Measurements from ENCODE around the gene PTPRN2. TPM values are rescaled to one million over a fixed set of nuclear protein-coding genes. Genes with fewer than 3 reads are reported as not detected.
"Not testable (repeated sequence)": the region's sequence is repeated elsewhere in the genome, so short reads cannot be mapped to it uniquely, and the experiment has no call there.

The PTPRN2 gene
- total and polyA plus RNA-seq, 8 donors, result 4.9 to 136 (median 46.8) TPM

DNA sequence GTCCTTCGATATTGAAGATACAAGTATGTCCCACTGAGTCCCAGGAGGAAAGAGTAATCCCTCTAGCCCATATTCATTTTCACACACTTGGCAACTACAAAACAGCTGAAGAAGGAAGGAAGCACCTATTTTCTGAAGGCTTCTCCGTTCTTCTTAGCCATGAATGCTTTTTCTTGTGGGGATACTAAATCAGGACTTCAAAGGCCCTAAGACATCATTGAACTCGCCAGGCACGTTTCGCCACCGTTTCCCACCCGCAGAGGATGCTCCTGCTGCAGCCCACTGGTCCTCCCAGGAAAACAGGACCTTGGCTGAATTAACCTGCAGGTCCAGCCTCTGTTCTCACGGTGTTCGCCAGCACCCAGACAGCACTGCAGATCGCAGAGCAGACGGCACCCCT, 689.4 kb downstream of the PTPRN2 start:
- no peaks in the 10 kb centered on the region for H3K36me3 ChIP-seq
- H3K4me1 ChIP-seq, result no peaks in the 10 kb centered on the region
- H3K27ac ChIP-seq, result no peak overlapping the region
- no peaks in the 10 kb centered on the region for H3K9me3 ChIP-seq
- no peak for DNase-seq
- no peak overlapping the region for H3K4me3 ChIP-seq
- TF ChIP-seq EP300 (IDR thresholded peaks at IDR 0.05), result no peak
- no peak for TF ChIP-seq POLR2A (IDR thresholded peaks at IDR 0.05)
- TF ChIP-seq, protein P1, sequence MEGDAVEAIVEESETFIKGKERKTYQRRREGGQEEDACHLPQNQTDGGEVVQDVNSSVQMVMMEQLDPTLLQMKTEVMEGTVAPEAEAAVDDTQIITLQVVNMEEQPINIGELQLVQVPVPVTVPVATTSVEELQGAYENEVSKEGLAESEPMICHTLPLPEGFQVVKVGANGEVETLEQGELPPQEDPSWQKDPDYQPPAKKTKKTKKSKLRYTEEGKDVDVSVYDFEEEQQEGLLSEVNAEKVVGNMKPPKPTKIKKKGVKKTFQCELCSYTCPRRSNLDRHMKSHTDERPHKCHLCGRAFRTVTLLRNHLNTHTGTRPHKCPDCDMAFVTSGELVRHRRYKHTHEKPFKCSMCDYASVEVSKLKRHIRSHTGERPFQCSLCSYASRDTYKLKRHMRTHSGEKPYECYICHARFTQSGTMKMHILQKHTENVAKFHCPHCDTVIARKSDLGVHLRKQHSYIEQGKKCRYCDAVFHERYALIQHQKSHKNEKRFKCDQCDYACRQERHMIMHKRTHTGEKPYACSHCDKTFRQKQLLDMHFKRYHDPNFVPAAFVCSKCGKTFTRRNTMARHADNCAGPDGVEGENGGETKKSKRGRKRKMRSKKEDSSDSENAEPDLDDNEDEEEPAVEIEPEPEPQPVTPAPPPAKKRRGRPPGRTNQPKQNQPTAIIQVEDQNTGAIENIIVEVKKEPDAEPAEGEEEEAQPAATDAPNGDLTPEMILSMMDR (IDR thresholded peaks at IDR 0.05), result no peak
- intact Hi-C loops (cut with DNase I; ENCODE audit: low total_unique reads), result no loop called here
- 86 to 92% (median 88%) methylated on average over 11 of the region's 11 CpGs for WGBS, 5 donors
- H3K27me3 ChIP-seq, result no peaks in the 10 kb centered on the region

DNA sequence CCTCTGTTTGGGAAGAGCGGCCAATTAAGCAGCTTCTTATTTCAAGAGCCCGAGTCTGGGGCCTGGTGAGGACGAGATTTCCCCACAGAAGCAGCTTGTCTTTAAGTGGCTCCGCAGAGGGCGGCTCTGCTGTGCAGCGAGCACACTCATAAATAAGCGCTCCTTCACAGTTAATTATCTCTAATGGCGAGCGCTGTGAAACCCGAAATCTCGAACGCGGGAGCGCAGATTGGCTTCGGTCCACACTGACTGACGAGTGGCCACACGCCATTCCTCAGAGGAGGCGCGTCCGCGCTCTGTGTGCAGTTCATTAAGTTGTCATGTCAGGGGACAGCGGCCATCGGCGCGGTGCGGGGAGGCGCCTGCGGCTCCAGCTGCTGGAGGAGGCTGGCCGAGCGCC, 689.9 kb downstream of the PTPRN2 start:
- H3K36me3 ChIP-seq, result no peaks in the 10 kb centered on the region
- H3K4me1 ChIP-seq, result no peaks in the 10 kb centered on the region
- no peaks in the 10 kb centered on the region for H3K9me3 ChIP-seq
- DNase-seq, result no peak
- H3K27ac ChIP-seq, result no peak overlapping the region
- H3K27me3 ChIP-seq, result no peaks in the 10 kb centered on the region
- TF ChIP-seq POLR2A (IDR thresholded peaks at IDR 0.05) (no peak), EP300 (IDR thresholded peaks at IDR 0.05) (no peak), POLR2AphosphoS5 (IDR thresholded peaks at IDR 0.05) (no peak)
- TF ChIP-seq, protein P1 (IDR thresholded peaks at IDR 0.05), result no peak
- H3K4me3 ChIP-seq, result no peak overlapping the region
- intact Hi-C loops (cut with DNase I; ENCODE audit: low total_unique reads), result no loop called here
- 89 to 95% (median 94%) methylated on average over 30 of the region's 30 CpGs for WGBS, 5 donors

- no peak for DNase-seq
- no peak for TF ChIP-seq POLR2A (IDR thresholded peaks at IDR 0.05)
- TF ChIP-seq, protein P1 (IDR thresholded peaks at IDR 0.05), result no peak
- TF ChIP-seq POLR2AphosphoS5 (IDR thresholded peaks at IDR 0.05), result no peak
- no peak for TF ChIP-seq EP300 (IDR thresholded peaks at IDR 0.05)
- intact Hi-C loops (cut with DNase I; ENCODE audit: low total_unique reads), result no loop called here
- WGBS, 5 donors, result 90 to 96% (median 95%) methylated on average over 25 to 26 of the region's 26 CpGs
- H3K9me3 ChIP-seq, result no peaks in the 10 kb centered on the region
- H3K27me3 ChIP-seq, result no peaks in the 10 kb centered on the region
- no peaks in the 10 kb centered on the region for H3K4me1 ChIP-seq
- H3K36me3 ChIP-seq, result no peaks in the 10 kb centered on the region
- H3K27ac ChIP-seq, result no peak overlapping the region
- H3K4me3 ChIP-seq, result no peak overlapping the region
These were observed 690.7 kb downstream of the PTPRN2 start for GRCh38 chr7:157896774-157897555.

GRCh38 chr7:157896376-157896675, 691.3 kb downstream of the PTPRN2 start:
- H3K9me3 ChIP-seq; H3K36me3 ChIP-seq; H3K27me3 ChIP-seq; H3K4me3 ChIP-seq; H3K27ac ChIP-seq; DNase-seq; intact Hi-C loops (cut with DNase I; ENCODE audit: low total_unique reads); H3K4me1 ChIP-seq: not testable (repeated sequence)
- 88 to 93% (median 92%) methylated on average over 14 to 15 of the region's 15 CpGs for WGBS, 5 donors
